Breast epithelium (tissue), 3 donors: ENCODE measurements around the gene TRPM3.

Experiments
- CTCF ChIP-seq, 3 donors: fragments of 450-650 bp; IDR thresholded peaks; one replicate each; pipeline ENCODE4 v1.5.1; 2016 to 2017; ENCODE audit warnings: antibody characterized with exemption in 3 of 3, mild to moderate bottlenecking in 3 of 3, moderate library complexity in 3 of 3
- POLR2A ChIP-seq: fragments of 450-650 bp; IDR thresholded peaks from one replicate; pipeline ENCODE4 v1.6.1; 2016; ENCODE audit warnings: antibody characterized with exemption, mild to moderate bottlenecking, moderate library complexity
- POLR2AphosphoS5 ChIP-seq, 3 donors: sonication (generic); formaldehyde crosslinking; IDR thresholded peaks; one replicate each; pipeline ENCODE4 v1.6.1; 2017; ENCODE audit warnings: antibody characterized with exemption in 3 of 3

GRCh38 chr9:71052287-71052686 lies 69.1 kb downstream of the TRPM3 start:
- TF ChIP-seq POLR2A, result no peak
- no peak for TF ChIP-seq POLR2AphosphoS5 (IDR thresholded peaks at IDR 0.05)
- TF ChIP-seq CTCF (IDR thresholded peaks at IDR 0.05), result no peak
